GM19438 (cell line): ENCODE measurements around the gene EIF3K.
"Not testable (repeated sequence)": the region's sequence is repeated elsewhere in the genome, so short reads cannot be mapped to it uniquely, and the experiment has no call there.

ENCODE experiments used
- ATAC-seq: cut with Tn5 transposase; IDR thresholded peaks from one replicate; pipeline ENCODE4 v1.9.1; 2021; ENCODE audit warnings: low read depth; ENCODE audit not compliant: unreplicated experiment

Gene EIF3K

GRCh38 chr19:38617764-38618589 is 1.0 kb upstream of the EIF3K start, which contains the start of gene MAP4K1:
MAP4K1 (minus strand) TSS chr19:38617953; CDS start chr19:38617895, 58 bp downstream.
- peak; percentile 60 for ATAC-seq

GRCh38 chr19:38619361-38620174 is 580 bp downstream of the EIF3K start:
- no peak for ATAC-seq

GRCh38 chr19:38624822-38625221 is 5.8 kb downstream of the EIF3K start:
- ATAC-seq, result no peak

- ATAC-seq, result no peak
These were observed 7.4 kb downstream of the EIF3K start for GRCh38 chr19:38626401-38626800.

GRCh38 chr19:38629568-38629967 is 10.6 kb downstream of the EIF3K start:
- no peak for ATAC-seq

GRCh38 chr19:38631301-38631700 is 12.3 kb downstream of the EIF3K start:
- ATAC-seq, result not testable (repeated sequence)

- not testable (repeated sequence) for ATAC-seq
These were observed 13.0 kb downstream of the EIF3K start for GRCh38 chr19:38631811-38632475.

- ATAC-seq, result no peak
These were observed 13.7 kb downstream of the EIF3K start for GRCh38 chr19:38632476-38633213.

- ATAC-seq, result no peak
These were observed 15.9 kb downstream of the EIF3K start for GRCh38 chr19:38634757-38635482.

GRCh38 chr19:38635483-38636399 is 16.8 kb downstream of the EIF3K start:
- no peak for ATAC-seq

GRCh38 chr19:38638461-38638860 is 19.5 kb downstream of the EIF3K start:
- ATAC-seq, result no peak

GRCh38 chr19:38639679-38640078 is 20.7 kb downstream of the EIF3K start:
- no peak for ATAC-seq

- no peak for ATAC-seq
These were observed 21.4 kb downstream of the EIF3K start for GRCh38 chr19:38640368-38640767.

GRCh38 chr19:38642176-38642575 is 23.2 kb downstream of the EIF3K start:
- no peak for ATAC-seq

- no peak for ATAC-seq
These were observed 25.7 kb downstream of the EIF3K start for GRCh38 chr19:38644719-38645118.

- ATAC-seq, result peak; percentile 84
These were observed 28.5 kb downstream of the EIF3K start, which contains the start of gene ACTN4 for GRCh38 chr19:38647368-38647965. ACTN4 (plus strand) TSS chr19:38647649; CDS start chr19:38647746, 97 bp downstream.

GRCh38 chr19:38647966-38648768 is 29.2 kb downstream of the EIF3K start:
- no peak for ATAC-seq
